ENCODE data around the gene ARMC6. TPM values are rescaled to one million over a fixed set of nuclear protein-coding genes. Genes with fewer than 3 reads are reported as not detected.

Gene ARMC6
- polyA plus RNA-seq, 1 donor from 2014 or later: 74.4 TPM

GRCh38 chr19:18992696-18993095 lies 40.7 kb upstream of the ARMC6 start:
- no peaks in the 10 kb centered on the region for H3K9me3 ChIP-seq (ENCODE audit: low read length)
- no peaks in the 10 kb centered on the region for H4K20me1 ChIP-seq (ENCODE audit: insufficient read depth)
- no peaks in the 10 kb centered on the region for H3K27me3 ChIP-seq (ENCODE audit: insufficient read depth, low read depth, low read length)
- H2AFZ ChIP-seq (ENCODE audit: low read depth, low read length): no peak overlapping the region
- no peaks in the 10 kb centered on the region for H3K9me2 ChIP-seq (ENCODE audit: insufficient read depth, low read length)
- no peak overlapping the region for H3K27ac ChIP-seq (ENCODE audit: low read length)
- H3K9ac ChIP-seq (ENCODE audit: low read length): no peak overlapping the region
- H3K79me2 ChIP-seq (replicated peaks; ENCODE audit: insufficient read depth, low read length): no peaks in the 10 kb centered on the region
- H3K4me2 ChIP-seq (ENCODE audit: low read length): no peak overlapping the region
- H3K4me3 ChIP-seq (ENCODE audit: low read length): no peak overlapping the region
- no peaks in the 10 kb centered on the region for H3K36me3 ChIP-seq (ENCODE audit: insufficient read depth, low read length)
- TF ChIP-seq MXI1 (conservative IDR thresholded peaks at IDR 0.05; ENCODE audit: poor library complexity, severe bottlenecking) (no peak), TAF1 (IDR thresholded peaks at IDR 0.05; ENCODE audit: low read depth) (no peak), EZH2 (IDR thresholded peaks at IDR 0.05; ENCODE audit: borderline replicate concordance, insufficient read depth, low read length, poor library complexity, severe bottlenecking) (no peak), REST (IDR thresholded peaks at IDR 0.05; ENCODE audit: borderline replicate concordance) (no peak), CTCF (IDR thresholded peaks at IDR 0.05; ENCODE audit: poor library complexity, severe bottlenecking) (no peak), EP300 (conservative IDR thresholded peaks at IDR 0.05; ENCODE audit: poor library complexity, severe bottlenecking) (no peak), SMC3 (conservative IDR thresholded peaks at IDR 0.05; ENCODE audit: poor library complexity) (no peak), POLR2AphosphoS5 (IDR thresholded peaks at IDR 0.05) (no peak), RAD21 (conservative IDR thresholded peaks at IDR 0.05) (no peak)
- no peaks in the 10 kb centered on the region for H3F3A ChIP-seq (ENCODE audit: insufficient read depth, low read length, poor library complexity, severe bottlenecking)

- H3K9me2 ChIP-seq (ENCODE audit: insufficient read depth, low read length): no peaks in the 10 kb centered on the region
- TF ChIP-seq SMC3 (conservative IDR thresholded peaks at IDR 0.05; ENCODE audit: poor library complexity): no peak
- TF ChIP-seq RAD21 (conservative IDR thresholded peaks at IDR 0.05): no peak
- no peak for TF ChIP-seq EZH2 (IDR thresholded peaks at IDR 0.05; ENCODE audit: borderline replicate concordance, insufficient read depth, low read length, poor library complexity, severe bottlenecking)
- TF ChIP-seq MXI1 (conservative IDR thresholded peaks at IDR 0.05; ENCODE audit: poor library complexity, severe bottlenecking): no peak
- no peak for TF ChIP-seq CTCF (IDR thresholded peaks at IDR 0.05; ENCODE audit: poor library complexity, severe bottlenecking)
- TF ChIP-seq REST (IDR thresholded peaks at IDR 0.05; ENCODE audit: borderline replicate concordance): no peak
- TF ChIP-seq POLR2AphosphoS5 (IDR thresholded peaks at IDR 0.05): no peak
- no peak for TF ChIP-seq TAF1 (IDR thresholded peaks at IDR 0.05; ENCODE audit: low read depth)
- no peak for TF ChIP-seq EP300 (conservative IDR thresholded peaks at IDR 0.05; ENCODE audit: poor library complexity, severe bottlenecking)
- H4K20me1 ChIP-seq (ENCODE audit: insufficient read depth): no peaks in the 10 kb centered on the region
- no peak overlapping the region for H3K4me2 ChIP-seq (ENCODE audit: low read length)
- no peak overlapping the region for H2AFZ ChIP-seq (ENCODE audit: low read depth, low read length)
- no peaks in the 10 kb centered on the region for H3K27me3 ChIP-seq (ENCODE audit: insufficient read depth, low read depth, low read length)
- no peaks in the 10 kb centered on the region for H3K79me2 ChIP-seq (replicated peaks; ENCODE audit: insufficient read depth, low read length)
- no peak overlapping the region for H3K27ac ChIP-seq (ENCODE audit: low read length)
- H3K36me3 ChIP-seq (ENCODE audit: insufficient read depth, low read length): no peaks in the 10 kb centered on the region
- no peaks in the 10 kb centered on the region for H3F3A ChIP-seq (ENCODE audit: insufficient read depth, low read length, poor library complexity, severe bottlenecking)
- no peaks in the 10 kb centered on the region for H3K9me3 ChIP-seq (ENCODE audit: low read length)
- no peak overlapping the region for H3K4me3 ChIP-seq (ENCODE audit: low read length)
- no peak overlapping the region for H3K9ac ChIP-seq (ENCODE audit: low read length)
Measured at GRCh38 chr19:18993115-18993514, 40.3 kb upstream of the ARMC6 start.
